NCI-H510A treated with DMSO at 0.1 percent for 48 hours (cell line): ENCODE data around the gene FSD2.
"Not testable (repeated sequence)": the region's sequence is repeated elsewhere in the genome, so short reads cannot be mapped to it uniquely, and the experiment has no call there.

Experiments used
- DNase-seq: peaks from one replicate; lab custom pipeline; 2025; lab: John Stamatoyannopoulos, UW

Gene FSD2

GRCh38 chr15:82731527-82731926 is 74.3 kb downstream of the FSD2 start:
- DNase-seq: no peak

GRCh38 chr15:82730022-82730530 is 75.8 kb downstream of the FSD2 start:
- peak; percentile 72 for DNase-seq

GRCh38 chr15:82726816-82727215 is 79.1 kb downstream of the FSD2 start:
- no peak for DNase-seq

- no peak for DNase-seq
Measured at GRCh38 chr15:82715003-82715402, 90.9 kb downstream of the FSD2 start.

- no peak for DNase-seq
Measured at GRCh38 chr15:82714016-82714415, 91.9 kb downstream of the FSD2 start.

GRCh38 chr15:82712036-82712435 is 93.8 kb downstream of the FSD2 start:
- no peak for DNase-seq

- no peak for DNase-seq
Measured at GRCh38 chr15:82710926-82711490, 94.9 kb downstream of the FSD2 start.

GRCh38 chr15:82710208-82710555 is 95.7 kb downstream of the FSD2 start:
- DNase-seq: no peak

GRCh38 chr15:82709421-82710207 is 96.3 kb downstream of the FSD2 start, which contains the start of gene AP3B2:
AP3B2 (minus strand) TSS chr15:82709875; CDS start chr15:82709706, 169 bp downstream.
- DNase-seq: peak; percentile 66

- DNase-seq: no peak
Measured at GRCh38 chr15:82709081-82709420, 96.8 kb downstream of the FSD2 start.

- DNase-seq: not testable (repeated sequence)
Measured at GRCh38 chr15:82705856-82706255, 100.0 kb downstream of the FSD2 start.
